ENCODE results near the gene SLC2A10.

Gene SLC2A10

GRCh38 chr20:46682063-46682821, 27.2 kb upstream of the SLC2A10 start:
- peak; percentile 64 for DNase-seq (ENCODE audit: low spot score)

GRCh38 chr20:46683011-46683667, 26.3 kb upstream of the SLC2A10 start:
- no peak for DNase-seq (ENCODE audit: low spot score)

GRCh38 chr20:46683668-46683938, 25.8 kb upstream of the SLC2A10 start:
- no peak for DNase-seq (ENCODE audit: low spot score)

GRCh38 chr20:46683939-46684750, 25.3 kb upstream of the SLC2A10 start:
- DNase-seq (ENCODE audit: low spot score): peak; percentile 85

GRCh38 chr20:46688151-46689081, 21.0 kb upstream of the SLC2A10 start:
- peak; percentile 48 for DNase-seq (ENCODE audit: low spot score)

- DNase-seq (ENCODE audit: low spot score): peak; percentile 100
These were observed 20.2 kb upstream of the SLC2A10 start, which contains the start of gene TP53RK for GRCh38 chr20:46689082-46689753. TP53RK (minus strand) TSS chr20:46689444; CDS start chr20:46689414, 30 bp downstream.

GRCh38 chr20:46689754-46690085, 19.7 kb upstream of the SLC2A10 start:
- DNase-seq (ENCODE audit: low spot score): no peak

- DNase-seq (ENCODE audit: low spot score): no peak
These were observed 19.0 kb upstream of the SLC2A10 start for GRCh38 chr20:46690219-46691106.

GRCh38 chr20:46691196-46691595, 18.3 kb upstream of the SLC2A10 start:
- no peak for DNase-seq (ENCODE audit: low spot score)

GRCh38 chr20:46694484-46694883, 15.0 kb upstream of the SLC2A10 start:
- peak; percentile 58 for DNase-seq (ENCODE audit: low spot score)

- peak; percentile 99 for DNase-seq (ENCODE audit: low spot score)
These were observed 13.6 kb upstream of the SLC2A10 start for GRCh38 chr20:46695892-46696291.

GRCh38 chr20:46696791-46697279, 12.6 kb upstream of the SLC2A10 start:
- DNase-seq (ENCODE audit: low spot score): no peak

- no peak for DNase-seq (ENCODE audit: low spot score)
These were observed 10.7 kb upstream of the SLC2A10 start for GRCh38 chr20:46698788-46699187.

GRCh38 chr20:46699651-46700359, 9.6 kb upstream of the SLC2A10 start:
- no peak for DNase-seq (ENCODE audit: low spot score)

GRCh38 chr20:46700481-46700880, 9.0 kb upstream of the SLC2A10 start:
- no peak for DNase-seq (ENCODE audit: low spot score)

- peak; percentile 56 for DNase-seq (ENCODE audit: low spot score)
These were observed 8.4 kb upstream of the SLC2A10 start for GRCh38 chr20:46701057-46701456.

GRCh38 chr20:46701556-46701955, 7.9 kb upstream of the SLC2A10 start:
- no peak for DNase-seq (ENCODE audit: low spot score)

GRCh38 chr20:46701986-46702385, 7.5 kb upstream of the SLC2A10 start:
- DNase-seq (ENCODE audit: low spot score): no peak

- no peak for DNase-seq (ENCODE audit: low spot score)
These were observed 6.8 kb upstream of the SLC2A10 start for GRCh38 chr20:46702447-46703203.
